ENCODE measurements around the gene MIX23.

DNA sequence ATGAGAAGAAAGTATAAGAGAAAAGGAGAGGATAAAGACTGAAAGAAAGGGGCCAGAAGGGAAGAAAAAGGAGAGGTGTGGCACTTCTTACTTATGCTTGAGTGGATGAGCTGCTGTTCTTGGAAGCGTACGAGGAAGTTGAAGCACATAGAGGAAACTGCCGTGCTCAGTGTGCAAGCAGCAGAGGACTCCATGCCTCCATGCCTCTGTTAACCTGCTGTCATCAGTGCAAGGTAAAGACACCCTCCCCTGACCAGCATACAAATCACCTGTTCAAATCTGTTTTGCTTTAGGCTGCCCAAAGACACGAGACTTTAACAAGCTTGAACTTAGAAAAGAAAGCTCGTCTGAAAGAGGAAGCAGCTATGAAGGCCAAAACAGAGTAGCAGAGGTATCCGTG is 26.4 kb upstream of the MIX23 start:
- TF ChIP-seq EZH2phosphoT487 (IDR thresholded peaks at IDR 0.05; ENCODE audit: low read depth): no peak
- TF ChIP-seq, protein P1, sequence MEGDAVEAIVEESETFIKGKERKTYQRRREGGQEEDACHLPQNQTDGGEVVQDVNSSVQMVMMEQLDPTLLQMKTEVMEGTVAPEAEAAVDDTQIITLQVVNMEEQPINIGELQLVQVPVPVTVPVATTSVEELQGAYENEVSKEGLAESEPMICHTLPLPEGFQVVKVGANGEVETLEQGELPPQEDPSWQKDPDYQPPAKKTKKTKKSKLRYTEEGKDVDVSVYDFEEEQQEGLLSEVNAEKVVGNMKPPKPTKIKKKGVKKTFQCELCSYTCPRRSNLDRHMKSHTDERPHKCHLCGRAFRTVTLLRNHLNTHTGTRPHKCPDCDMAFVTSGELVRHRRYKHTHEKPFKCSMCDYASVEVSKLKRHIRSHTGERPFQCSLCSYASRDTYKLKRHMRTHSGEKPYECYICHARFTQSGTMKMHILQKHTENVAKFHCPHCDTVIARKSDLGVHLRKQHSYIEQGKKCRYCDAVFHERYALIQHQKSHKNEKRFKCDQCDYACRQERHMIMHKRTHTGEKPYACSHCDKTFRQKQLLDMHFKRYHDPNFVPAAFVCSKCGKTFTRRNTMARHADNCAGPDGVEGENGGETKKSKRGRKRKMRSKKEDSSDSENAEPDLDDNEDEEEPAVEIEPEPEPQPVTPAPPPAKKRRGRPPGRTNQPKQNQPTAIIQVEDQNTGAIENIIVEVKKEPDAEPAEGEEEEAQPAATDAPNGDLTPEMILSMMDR (IDR thresholded peaks at IDR 0.05; ENCODE audit: low read depth, low read length): no peak

Measured in OCI-LY3 (cell line).